Fibroblast of mammary gland (primary cell): ENCODE data around the gene HIC1.

Experiments
- DNase-seq: peaks from one replicate; pipeline ENCODE4 v3.0.0-alpha.2; 2010; ENCODE audit warnings: low read depth
- H3K4me3 ChIP-seq: 2 replicates; pipeline ENCODE4 v1.5.1; 2011; ENCODE audit warnings: low read depth, mild to moderate bottlenecking, low read length, moderate library complexity; ENCODE audit not compliant: control insufficient read depth
- TF ChIP-seq, protein P1 (sequence below): conservative IDR thresholded peaks from 2 replicates; pipeline ENCODE4 v1.5.1; 2011; ENCODE audit warnings: low read depth, low read length, inconsistent platforms; ENCODE audit not compliant: control insufficient read depth, insufficient read depth

The HIC1 gene

GRCh38 chr17:2070241-2071023 is 15.5 kb downstream of the HIC1 start:
- no peak overlapping the region for H3K4me3 ChIP-seq
- DNase-seq, result no peak
- TF ChIP-seq, protein P1, sequence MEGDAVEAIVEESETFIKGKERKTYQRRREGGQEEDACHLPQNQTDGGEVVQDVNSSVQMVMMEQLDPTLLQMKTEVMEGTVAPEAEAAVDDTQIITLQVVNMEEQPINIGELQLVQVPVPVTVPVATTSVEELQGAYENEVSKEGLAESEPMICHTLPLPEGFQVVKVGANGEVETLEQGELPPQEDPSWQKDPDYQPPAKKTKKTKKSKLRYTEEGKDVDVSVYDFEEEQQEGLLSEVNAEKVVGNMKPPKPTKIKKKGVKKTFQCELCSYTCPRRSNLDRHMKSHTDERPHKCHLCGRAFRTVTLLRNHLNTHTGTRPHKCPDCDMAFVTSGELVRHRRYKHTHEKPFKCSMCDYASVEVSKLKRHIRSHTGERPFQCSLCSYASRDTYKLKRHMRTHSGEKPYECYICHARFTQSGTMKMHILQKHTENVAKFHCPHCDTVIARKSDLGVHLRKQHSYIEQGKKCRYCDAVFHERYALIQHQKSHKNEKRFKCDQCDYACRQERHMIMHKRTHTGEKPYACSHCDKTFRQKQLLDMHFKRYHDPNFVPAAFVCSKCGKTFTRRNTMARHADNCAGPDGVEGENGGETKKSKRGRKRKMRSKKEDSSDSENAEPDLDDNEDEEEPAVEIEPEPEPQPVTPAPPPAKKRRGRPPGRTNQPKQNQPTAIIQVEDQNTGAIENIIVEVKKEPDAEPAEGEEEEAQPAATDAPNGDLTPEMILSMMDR, result no peak

DNA sequence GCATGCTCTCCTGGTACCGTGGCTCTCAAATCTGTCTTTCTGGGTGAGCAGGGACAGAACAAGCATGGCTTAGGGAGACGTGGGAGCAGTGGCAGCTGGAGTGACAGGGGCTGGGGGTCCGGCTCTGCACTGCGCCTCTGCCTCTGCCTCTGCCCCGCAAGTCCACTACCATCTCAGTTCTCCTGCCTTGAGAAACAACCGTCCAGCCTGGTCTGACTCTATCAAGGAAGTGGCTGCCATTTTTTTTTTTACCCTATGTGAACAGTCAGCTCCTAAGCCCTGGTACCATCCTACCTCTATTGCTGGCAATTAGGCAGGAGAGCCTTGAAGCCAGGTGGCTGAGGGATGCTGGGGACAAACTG is 16.1 kb downstream of the HIC1 start:
- TF ChIP-seq, protein P1, result no peak
- no peak overlapping the region for H3K4me3 ChIP-seq
- DNase-seq, result no peak

DNA sequence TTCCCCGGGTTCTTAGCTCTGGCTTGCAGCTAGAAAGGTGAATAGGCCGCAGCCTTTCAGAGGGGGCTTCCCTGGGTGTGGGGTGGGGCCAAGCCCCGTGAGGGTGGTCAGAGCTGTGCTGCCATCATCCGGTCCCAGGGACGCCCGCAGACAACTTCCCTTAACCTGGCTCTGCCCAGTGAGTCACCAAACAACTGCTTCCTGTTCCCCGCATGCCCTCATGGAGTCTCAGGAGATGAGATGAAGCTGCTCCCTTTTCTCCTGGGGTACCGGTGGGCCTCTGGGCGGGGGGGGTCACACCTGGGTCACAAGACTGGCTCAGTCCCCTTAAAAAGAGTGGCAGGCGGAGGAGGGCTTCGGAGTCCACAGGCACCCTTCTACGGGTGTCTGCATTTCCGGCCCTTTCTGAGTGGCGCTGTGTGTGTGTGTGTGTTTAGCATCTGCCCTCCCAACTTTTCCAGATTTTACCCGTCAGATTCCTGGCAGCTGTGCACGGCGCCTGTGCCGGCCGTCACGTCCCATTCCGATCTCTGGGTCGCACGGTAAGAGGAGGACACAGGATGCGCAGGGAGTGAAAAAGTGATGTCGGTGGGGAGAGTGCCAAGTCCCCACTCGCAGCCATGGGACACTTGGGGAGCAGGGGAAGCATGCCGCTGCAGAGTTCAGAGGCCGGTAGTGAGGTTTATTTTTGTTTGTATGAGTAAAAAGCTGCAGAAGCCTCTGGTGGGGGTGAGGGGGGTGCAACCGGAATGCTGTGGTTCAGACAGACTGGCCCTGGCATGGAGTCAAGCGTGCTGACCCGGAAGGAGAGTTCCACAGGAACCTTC is 16.8 kb downstream of the HIC1 start:
- H3K4me3 ChIP-seq, result no peak overlapping the region
- TF ChIP-seq, protein P1, result no peak
- peak; percentile 21 for DNase-seq

DNA sequence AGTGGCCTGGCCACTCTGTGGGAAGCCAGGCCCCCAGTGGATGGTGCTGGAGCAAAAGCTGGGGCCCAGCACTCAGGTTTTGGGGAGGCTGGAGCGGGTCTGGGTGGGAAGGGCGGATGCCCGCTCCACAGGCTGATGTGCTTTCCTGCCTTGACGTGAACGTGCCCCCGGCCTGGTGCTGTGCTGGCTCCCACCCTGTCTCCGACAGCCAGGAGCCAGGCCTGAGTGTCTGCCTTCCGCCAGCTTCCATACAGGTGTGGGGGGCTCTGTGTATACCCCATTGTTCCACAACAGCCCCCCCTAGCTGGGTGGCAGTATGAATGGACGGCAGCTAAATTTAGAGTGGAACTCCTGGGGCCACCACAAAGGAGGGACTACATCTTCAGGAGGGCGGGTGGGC is 20.0 kb downstream of the HIC1 start:
- no peak for DNase-seq
- TF ChIP-seq, protein P1, result no peak
- no peak overlapping the region for H3K4me3 ChIP-seq

DNA sequence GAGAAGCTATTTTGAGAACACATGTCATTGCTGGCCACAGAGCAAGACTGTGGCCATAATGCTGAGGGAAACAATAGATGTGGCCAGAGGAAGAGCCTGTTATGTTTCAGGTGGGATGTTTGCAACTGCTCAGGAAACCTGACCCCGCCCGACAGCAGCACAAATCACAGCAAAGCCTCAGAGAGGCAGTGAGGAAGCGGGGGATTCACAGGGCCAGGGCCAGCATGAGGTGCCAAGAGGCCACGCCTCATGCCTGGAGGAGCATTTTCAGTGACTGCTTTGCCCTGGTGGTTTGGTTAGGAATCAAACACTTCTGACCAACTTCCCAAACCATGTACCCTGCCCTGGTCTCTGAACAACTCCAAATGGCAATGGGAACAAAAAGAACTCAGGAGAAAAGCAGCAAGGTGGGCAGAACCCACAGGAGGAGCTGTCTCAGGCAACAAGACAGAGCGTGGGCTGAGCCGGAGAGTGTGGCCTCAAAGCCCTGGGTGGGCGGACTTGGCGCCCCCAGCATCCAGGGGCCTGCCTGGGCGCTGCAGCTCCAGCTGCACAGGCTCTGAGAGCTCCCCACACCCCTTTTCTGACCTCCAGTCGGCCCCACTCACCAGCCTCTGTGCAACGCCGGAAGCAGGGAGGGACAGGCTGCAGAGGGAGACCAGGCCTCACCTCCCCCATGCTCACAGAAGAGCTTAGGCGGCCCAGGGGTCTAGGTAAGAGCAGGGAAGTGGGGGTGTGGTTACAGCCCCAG is 20.6 kb downstream of the HIC1 start:
- peak; percentile 53 for DNase-seq
- no peak overlapping the region for H3K4me3 ChIP-seq
- TF ChIP-seq, protein P1, result peak; percentile 2

DNA sequence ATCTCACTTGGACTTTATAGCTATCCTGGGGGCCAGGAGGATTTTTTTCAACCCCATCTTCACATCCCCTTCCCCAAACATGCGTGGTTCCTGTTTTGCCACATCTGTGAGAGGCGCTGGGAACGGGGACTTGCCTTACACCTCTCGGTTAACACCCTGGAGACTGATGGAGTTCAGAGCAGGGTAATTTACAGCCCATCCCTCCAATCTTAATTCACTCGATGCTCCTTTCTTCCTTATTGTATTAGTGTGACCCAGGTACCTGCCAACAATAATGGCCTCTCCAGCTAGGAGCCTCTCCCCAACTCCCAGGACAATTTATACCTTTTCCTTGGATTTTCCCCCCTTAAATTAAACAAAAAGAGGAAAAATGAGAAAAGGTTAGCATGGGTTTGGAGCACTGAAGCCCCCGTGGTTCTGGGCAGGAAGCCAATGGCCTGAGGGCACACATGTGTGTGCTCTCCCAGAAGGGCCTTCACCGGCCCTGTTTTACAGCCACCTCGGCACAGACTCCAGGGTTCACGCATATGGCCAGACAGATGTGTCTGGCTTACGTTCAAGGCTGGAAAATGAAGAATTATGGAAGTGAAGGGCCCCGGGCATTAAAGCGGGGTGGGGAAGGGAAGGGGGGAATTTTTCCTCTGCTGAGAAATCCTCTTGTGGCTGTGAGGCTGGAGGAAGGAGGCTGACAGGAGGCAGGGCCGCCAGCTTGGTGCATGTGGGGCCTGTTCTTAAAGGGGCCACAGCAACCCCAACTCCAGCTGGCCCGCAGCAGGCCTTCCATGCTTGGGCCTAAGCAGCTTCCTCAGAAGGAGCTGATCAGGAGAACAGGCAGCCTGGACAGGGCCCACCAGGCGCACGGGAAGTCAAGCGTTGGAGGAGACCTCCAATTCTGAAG is 21.4 kb downstream of the HIC1 start:
- DNase-seq, result peak; percentile 28
- H3K4me3 ChIP-seq, result no peak overlapping the region
- TF ChIP-seq, protein P1, result no peak
